Retinal pigment epithelial cell (primary cell): Measurements from ENCODE around the gene CNTNAP2.

Experiments used
- DNase-seq: peaks from one replicate; pipeline ENCODE4 v3.0.0-alpha.2; 2010; ENCODE audit warnings: low read depth
- H3K4me3 ChIP-seq: 2 replicates; pipeline ENCODE4 v1.5.1; 2011; ENCODE audit warnings: mild to moderate bottlenecking, low read length, control low read depth, moderate library complexity
- TF ChIP-seq, protein P1 (sequence below): conservative IDR thresholded peaks from 2 replicates; pipeline ENCODE4 v1.5.1; 2011; ENCODE audit warnings: low read depth, low read length, control low read depth, inconsistent platforms

CNTNAP2 gene

DNA sequence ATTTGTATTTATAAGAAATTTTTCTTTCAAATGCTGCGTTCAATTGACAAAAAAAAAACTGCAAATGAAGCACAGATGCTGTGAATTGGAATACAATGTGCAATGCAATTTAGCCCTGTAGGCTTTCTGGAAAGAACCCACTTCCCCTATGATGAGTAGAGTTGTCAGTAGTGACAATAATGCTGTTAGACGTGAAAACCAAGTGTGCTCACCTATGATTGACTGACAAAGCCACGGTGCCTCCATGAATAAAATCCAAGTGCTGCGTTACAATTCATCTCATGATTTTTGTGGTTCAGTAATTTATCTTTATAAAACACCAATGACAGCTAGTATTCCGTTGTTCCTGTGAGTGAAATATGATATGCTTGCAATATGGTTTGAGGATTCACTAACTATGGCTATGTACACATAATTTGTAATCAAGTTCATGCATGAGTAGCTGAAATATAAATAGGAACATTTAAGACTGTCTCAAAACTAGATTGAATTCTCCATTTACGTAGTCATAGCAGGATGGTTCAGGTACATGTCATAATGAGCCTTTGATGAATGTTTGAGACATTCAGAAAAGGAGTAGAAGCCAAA, 1160.3 kb downstream of the CNTNAP2 start:
- DNase-seq = no peak
- H3K4me3 ChIP-seq = no peak overlapping the region
- TF ChIP-seq, protein P1, sequence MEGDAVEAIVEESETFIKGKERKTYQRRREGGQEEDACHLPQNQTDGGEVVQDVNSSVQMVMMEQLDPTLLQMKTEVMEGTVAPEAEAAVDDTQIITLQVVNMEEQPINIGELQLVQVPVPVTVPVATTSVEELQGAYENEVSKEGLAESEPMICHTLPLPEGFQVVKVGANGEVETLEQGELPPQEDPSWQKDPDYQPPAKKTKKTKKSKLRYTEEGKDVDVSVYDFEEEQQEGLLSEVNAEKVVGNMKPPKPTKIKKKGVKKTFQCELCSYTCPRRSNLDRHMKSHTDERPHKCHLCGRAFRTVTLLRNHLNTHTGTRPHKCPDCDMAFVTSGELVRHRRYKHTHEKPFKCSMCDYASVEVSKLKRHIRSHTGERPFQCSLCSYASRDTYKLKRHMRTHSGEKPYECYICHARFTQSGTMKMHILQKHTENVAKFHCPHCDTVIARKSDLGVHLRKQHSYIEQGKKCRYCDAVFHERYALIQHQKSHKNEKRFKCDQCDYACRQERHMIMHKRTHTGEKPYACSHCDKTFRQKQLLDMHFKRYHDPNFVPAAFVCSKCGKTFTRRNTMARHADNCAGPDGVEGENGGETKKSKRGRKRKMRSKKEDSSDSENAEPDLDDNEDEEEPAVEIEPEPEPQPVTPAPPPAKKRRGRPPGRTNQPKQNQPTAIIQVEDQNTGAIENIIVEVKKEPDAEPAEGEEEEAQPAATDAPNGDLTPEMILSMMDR = no peak

DNA sequence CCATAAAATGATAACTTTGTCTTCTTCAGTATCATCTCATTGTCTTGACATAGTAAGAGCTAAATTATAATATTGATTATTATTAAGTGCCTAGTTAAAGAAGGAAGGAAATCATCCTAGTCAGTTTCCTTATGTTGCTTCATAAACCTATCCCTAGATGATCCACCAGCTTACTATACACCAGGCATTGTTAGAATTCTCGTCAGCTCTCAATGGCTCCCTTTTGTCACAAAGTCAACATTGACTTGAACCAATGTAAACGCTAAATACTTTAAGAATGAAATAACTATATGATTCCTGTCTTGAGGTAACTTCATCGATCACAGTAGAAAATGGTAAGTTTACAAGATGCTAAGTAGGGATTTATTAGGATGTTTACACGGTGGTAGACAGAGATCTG, 1162.9 kb downstream of the CNTNAP2 start:
- no peak for DNase-seq
- TF ChIP-seq, protein P1 = no peak
- H3K4me3 ChIP-seq = no peak overlapping the region

DNA sequence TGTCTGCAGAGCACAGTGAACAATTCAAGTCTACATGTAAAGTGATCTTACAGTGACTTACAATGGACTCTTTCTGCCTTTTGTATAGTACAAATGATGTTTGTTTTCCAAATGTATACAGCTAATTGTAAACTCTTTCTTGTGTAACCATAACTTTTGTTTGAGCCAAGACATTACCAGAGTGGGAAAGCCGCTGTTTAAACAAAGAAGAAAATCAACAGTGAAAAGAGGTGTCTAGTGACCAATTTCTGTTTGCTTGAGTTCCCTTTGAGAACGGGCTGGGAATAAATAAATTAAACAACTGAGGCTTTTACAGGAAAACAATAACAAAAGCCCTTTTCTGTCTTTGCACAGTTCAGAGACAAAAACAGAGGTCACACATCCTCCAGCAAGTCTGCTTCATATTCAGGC, 1163.4 kb downstream of the CNTNAP2 start:
- TF ChIP-seq, protein P1 = no peak
- H3K4me3 ChIP-seq = no peak overlapping the region
- no peak for DNase-seq

DNA sequence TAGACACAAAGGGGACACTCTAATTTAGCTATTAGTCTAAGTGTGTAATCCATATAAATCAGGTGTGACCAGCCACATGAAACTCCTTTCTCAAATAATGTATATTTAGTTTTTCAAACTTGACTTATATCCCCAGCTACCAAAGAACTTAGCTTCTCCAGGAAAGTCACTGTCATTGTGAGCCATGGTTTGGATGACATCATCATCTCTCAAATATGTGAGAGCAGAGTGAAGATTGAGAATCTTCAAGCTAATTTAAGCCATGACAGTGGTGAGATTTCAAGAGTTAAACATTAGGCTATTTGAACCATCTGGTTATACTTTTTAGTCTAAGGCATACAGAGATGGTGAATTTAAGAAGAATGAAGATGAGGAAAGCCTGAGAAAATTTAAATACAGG, 1165.6 kb downstream of the CNTNAP2 start:
- TF ChIP-seq, protein P1 = no peak

DNA sequence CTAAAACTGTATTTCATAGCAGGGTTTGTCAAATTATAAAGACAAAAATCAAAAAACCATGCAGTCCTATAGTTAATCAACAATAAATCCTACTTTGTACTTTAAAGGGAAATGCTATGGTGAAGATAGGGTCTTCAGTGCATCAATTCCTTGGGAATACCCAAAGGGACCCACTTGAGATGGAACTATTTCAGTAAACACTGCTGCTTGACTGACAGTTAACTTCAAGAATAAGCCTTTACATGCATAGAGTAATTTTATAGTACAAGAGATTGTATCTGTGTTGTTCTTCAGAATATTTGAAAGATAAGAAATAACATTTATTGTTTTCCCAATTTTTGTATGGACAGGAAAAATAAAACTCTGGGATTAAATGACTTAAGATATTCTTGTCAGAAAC, 1179.6 kb downstream of the CNTNAP2 start:
- TF ChIP-seq, protein P1 = no peak
- no peak for DNase-seq
- no peak overlapping the region for H3K4me3 ChIP-seq

More for the DNA sequence above, 1165.6 kb downstream of the CNTNAP2 start:
- DNase-seq = no peak
- no peak overlapping the region for H3K4me3 ChIP-seq

DNA sequence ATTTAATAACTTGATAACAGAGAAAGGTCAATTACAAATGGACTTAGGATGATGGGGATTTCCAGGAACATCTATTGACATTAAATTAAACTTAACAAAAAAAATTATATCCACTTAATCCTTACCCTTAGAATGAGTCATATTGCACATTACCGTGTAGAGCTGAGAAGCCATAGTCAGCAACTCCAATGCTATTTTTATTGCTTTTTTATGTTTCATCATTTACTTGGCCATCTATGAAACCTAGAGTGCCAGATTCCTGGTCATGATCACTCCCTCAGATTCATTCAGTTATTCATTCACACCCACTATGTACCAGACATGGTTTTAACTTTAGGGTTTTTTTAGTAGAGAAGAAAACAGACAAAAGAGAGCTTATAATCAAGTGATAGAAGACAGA, 1180.4 kb downstream of the CNTNAP2 start:
- TF ChIP-seq, protein P1 = no peak
- DNase-seq = peak; percentile 20
- H3K4me3 ChIP-seq = no peak overlapping the region

DNA sequence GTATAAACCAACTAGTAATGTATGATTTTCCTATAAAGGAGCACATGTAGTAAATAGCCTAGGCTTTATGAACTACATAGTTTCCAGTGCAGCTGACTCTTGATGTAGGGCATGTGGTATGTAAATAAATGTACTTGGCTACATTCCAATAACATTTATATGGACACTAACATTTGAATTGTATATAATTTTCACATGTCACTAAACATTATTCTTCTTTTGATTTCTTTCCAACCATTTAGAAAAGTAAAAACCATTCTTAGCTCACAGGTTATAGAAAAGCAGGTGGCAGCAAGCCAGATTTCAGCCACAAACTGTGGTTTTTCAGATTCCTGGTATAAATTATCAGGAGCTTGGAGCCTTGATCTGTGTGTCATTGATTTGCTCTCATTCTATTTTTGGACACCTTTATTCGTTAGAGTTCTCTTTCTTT, 1182.0 kb downstream of the CNTNAP2 start:
- no peak overlapping the region for H3K4me3 ChIP-seq
- peak; percentile 21 for DNase-seq
- TF ChIP-seq, protein P1 = no peak
